Stimulated activated CD4-positive, alpha-beta T cell treated with anti-CD3 and anti-CD28 coated beads, TNF-alpha, amount 100 ng/mL, for 24 hours (primary cell): ENCODE results near the gene GPR152.
A peak's percentile ranks its signal among the peaks of the same experiment; 100 is the strongest.

ENCODE experiments used
- DNase-seq, 3 experiments: peaks; one replicate each; pipeline ENCODE4 v3.0.0-alpha.2; 2020; ENCODE audit warnings: low read depth in 3 of 3

GPR152 gene

GRCh38 chr11:67440229-67441097 lies 12.1 kb downstream of the GPR152 start:
- no peak for DNase-seq

DNA sequence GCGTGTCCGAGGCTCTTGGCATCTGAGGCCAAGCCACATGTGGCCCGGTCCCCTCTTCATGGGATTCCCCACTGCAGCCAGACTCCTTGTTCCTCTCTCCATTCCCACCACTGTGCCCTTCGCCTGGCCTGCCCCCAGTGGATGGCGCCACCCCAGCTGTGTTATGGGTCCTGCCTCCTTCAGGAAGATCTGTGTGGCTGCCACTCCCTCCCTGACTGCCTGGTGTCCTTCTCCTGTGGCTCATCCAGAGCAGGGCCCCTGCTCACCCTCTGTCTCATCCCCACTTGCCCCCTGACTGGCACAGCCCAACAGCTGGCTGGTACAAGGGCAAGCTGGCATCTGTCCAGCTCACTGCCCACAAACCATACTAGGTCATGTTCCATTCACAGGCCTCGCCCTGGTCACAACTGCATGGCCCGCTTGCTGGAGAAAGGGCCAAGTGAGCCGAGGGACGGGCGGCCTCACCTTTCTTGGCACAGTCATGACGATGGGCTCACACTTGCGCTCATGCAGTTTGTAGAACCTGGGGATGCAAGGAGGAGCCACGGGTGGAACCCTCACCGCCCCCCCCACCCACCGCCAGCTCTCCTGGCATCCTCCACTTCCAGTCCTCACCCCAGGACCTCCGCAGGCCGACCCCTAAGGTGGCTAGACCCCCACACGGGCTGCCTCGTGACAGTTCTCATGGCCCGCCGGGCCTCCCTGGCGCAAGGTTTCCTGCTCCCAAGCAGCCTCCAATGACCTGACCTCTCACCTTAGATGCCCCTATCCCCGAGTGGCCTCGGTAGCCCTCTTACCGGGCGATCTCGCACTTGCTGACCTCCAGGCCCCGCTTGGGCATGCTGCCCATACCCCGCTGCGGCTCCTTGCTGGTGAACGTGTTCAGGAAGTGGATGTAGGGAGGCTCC lies 13.0 kb downstream of the GPR152 start:
- DNase-seq, result no peak

DNA sequence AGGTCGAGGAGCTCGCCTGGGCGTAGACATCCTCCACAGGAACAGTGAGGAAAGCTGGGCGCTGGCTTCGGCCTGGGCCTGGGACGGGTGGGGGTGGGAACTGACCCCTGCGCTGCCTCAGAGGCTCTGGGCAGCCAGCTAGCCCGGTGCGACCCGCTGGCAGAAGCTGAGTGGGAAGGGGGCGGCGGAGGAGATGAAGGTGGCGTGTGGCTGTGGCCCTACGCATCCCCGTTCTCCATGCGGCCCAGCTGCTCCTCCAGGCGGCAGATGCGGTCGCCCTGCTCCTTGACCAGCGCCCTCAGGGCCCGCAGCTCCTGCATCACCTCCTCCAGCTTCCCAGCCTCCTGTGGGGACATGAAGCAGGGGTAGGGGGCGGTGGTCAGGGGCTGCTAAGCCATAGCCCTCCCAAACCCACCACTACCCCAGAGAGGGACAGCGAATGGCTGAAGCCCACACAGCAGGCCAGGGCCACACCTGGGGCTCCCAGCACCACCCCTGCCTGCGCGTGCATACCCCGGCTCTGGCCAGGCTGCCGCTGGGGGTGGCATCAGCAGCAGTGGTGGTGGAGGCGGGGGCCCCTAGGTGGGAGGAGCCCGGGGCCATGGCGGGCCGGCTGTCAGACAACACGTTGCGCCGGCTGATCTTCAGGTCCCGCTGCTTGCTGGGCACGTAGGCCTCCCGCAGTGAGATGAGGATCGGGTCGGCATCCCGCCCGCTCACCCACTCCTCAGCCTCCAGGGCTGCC lies 14.2 kb downstream of the GPR152 start:
- DNase-seq, result peak in 2 of 3 experiments; percentile 65 to 87

DNA sequence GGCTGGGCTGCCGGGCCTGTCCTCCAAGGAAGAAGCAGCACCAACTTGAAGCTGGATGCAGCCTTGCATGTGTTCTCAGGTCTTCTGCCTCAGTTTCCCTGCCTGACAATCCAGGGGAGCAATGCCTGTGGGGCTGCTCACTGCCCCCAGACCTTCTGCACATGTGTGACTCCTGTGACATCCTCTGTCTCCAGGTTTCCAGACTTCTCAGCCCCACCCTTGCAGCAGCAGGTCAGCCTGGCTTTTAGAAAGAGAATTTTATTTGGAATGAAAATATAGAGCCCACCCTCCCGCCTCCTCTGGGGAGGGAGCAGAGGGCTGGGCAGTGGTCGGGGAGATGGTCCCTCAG lies 14.7 kb downstream of the GPR152 start:
- DNase-seq, result no peak

DNA sequence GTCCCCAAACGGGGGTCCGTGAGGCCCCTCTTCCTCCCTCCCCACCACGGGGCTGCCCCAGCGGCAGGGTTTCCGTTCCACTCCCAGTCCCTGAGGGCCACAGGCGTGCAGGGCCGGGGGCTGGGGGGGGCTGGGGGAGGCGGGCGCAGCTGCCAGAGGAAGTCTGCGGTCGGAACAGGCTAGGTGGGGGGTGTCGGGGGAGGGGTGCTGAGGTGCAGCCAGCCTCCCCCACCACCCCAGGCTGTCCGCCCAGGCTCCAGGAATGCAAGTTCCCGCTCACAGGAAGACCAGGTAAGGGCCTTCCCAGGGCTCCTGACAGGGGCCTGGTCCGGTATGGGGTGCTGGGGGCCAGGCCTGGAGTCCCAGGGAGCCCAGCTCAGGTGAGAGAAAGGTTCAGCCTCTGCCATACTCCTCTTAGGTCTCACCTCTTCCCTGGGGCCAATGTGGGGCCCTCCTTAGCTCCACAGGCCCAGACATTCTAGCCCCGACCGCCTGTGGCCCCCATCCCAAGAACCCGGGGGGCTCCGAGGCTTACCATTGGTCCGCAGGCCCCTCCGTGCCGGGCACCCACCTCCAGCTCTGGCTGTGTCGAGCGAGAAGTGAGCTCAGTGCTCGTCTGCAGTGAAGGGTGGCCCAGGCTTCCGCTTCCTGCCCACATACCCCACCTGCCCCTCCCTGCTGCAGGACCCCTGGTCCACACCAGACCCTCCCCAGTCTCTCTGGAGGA lies 15.3 kb downstream of the GPR152 start, which contains the start of gene PTPRCAP:
TSS of gene PTPRCAP (minus strand) at position 601 of the 727 bp plus-strand sequence. CDS start at position 538, 63 bp downstream.
- peak in 1 of 3 experiments; percentile 84 for DNase-seq

GRCh38 chr11:67436459-67437081 lies 16.0 kb downstream of the GPR152 start:
- DNase-seq, result peak in 2 of 3 experiments; percentile 61 to 85

- no peak for DNase-seq
Measured at GRCh38 chr11:67435727-67436458, 16.6 kb downstream of the GPR152 start.

- DNase-seq, result no peak
Measured at GRCh38 chr11:67435031-67435726, 17.4 kb downstream of the GPR152 start.

DNA sequence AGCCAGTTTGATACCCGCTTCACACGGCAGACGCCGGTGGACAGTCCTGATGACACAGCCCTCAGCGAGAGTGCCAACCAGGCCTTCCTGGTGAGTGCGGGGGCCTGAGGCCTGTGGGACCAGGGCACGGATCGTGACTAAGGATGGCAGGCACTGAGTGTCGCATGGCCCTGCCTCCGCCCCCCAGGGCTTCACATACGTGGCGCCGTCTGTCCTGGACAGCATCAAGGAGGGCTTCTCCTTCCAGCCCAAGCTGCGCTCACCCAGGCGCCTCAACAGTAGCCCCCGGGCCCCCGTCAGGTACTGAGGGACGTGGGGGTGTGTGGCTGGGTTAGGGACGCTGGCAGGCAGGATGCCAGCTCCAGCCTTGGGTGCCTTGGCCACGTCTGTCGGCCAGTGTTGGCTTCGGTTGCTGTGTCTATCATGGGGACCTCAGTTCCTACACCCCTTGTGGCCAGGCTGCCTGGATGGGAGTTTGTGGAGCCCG lies 18.1 kb downstream of the GPR152 start:
- no peak for DNase-seq

DNA sequence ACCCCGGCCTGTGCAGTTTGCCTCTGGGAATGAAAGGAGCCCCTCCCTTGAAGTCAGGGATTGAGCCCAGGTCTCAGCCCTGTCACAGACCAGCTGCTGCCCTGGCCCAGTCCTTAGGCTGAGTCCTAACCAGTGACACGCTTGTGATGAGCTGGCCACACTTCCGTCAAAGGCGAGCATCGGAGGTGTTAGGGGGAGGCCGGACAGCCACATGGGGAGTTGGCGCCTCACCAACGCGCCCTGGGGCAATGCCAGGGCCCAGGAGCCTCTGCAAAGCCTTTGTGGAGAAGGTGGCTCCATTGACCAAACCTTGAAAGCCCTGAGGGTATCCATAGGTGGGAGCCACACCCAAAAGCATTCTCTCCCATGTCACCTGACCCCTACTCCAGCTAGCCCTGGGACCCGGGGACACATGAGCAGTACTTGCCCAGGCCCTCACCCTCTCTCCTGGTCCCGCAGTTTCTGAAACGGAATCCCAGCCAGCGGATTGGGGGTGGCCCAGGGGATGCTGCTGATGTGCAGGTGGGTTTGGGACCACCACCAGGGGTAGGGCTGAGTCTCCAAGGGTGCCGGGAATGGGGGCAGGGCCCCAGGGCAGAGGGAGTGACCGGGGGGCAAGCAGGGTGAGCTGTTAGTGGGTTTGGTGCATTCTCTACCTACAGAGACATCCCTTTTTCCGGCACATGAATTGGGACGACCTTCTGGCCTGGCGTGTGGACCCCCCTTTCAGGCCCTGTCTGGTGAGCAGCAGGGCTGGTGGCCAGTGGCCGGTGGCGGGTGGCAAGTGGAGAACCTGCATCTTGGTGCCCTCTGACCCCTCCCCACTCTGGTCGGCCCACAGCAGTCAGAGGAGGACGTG lies 18.8 kb downstream of the GPR152 start:
- no peak for DNase-seq

GRCh38 chr11:67432655-67433349 lies 19.7 kb downstream of the GPR152 start:
- no peak for DNase-seq

GRCh38 chr11:67431346-67432249 lies 20.9 kb downstream of the GPR152 start:
- no peak for DNase-seq

DNA sequence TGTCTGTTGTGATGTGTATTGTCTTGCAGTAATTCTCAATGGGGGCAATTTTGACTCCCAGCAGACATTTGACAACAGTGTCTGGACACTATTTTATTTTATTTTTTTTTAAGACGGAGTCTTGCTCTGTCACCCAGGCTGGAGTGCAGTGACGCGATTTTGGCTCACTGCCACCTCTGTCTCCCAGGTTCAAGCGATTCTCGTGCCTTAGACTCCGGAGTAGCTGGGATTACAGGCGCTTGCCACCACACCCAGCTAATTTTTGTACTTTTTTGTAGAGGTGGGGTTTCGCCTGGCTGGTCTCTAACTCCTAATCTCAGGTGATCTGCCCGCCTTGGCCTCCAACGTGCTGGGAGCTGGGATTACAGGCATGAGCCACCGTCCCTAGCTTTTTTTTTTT lies 22.8 kb downstream of the GPR152 start:
- DNase-seq, result no peak

DNA sequence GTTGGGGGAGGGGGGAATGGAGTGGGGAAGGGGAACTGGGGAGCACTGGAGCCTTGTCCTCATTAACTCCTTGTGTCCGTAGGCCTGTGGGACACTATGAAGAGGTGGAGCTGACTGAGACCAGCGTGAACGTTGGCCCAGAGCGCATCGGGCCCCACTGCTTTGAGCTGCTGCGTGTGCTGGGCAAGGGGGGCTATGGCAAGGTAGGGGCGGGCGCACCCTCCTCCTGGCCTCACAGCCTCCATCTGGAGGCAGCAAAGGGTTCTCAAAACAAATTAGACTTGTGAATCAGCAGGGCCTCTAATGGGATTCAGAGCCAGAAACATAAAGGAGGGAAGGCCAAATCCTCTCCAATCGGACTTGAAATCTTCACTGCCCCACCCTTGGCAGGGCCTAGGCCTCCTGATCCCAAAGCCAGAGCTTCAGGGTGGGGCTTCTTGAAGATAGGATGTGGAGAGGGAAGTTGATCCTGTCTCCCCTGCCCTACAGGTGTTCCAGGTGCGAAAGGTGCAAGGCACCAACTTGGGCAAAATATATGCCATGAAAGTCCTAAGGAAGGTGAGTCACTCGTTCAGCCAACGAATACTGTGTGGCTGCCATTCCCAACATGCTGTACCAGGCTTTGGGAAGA lies 23.4 kb downstream of the GPR152 start:
- no peak for DNase-seq

DNA sequence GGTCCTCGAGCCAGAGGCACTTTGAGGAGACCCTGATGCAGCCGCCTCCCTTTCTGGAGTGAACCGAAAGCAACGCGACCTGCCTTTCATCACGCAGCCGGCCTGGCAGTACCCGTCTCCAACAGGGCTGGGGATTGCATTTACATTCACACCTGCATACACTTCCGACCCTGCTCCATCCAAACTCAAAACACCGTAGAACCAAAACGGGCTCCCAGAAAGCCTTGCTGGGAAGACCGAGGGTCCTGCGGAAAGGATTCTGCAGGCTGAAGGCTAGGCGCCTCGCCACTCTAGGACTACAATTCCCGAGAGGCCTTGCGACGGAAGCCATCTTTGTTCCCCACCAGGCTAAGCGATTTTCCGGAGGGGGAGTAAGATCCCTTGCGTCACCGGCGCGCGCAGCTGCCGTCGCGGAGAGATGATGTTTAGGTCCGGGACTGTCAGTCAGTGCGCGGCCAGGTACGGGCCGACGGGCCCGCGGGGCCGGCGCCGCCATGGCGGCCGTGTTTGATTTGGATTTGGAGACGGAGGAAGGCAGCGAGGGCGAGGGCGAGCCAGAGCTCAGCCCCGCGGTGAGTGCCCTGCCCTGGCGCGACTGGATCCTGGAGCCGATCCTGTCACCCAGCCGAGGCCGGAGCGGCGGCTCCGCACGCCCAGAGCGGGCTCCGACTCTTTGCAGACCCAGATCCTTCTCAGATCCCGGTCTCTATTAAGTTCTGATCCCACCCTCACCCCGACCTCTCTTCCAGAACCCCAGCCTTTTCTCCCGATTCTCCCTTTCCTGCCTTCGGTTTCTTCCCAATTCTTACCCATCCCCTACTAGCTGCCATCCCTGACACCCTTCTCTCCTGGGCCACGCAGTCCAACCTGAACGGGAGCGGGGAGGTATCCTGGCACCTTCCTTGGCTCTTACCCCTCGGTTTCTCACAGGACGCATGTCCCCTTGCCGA lies 24.2 kb downstream of the GPR152 start, which contains the start of gene RPS6KB2:
TSS of gene RPS6KB2 (plus strand) at position 443 of the 950 bp plus-strand sequence. CDS start at position 495, 52 bp downstream.
- DNase-seq, result peak; percentile 99 to 100 (median 99)
